ENCODE measurements around the gene TENT4A.

Gene TENT4A

DNA sequence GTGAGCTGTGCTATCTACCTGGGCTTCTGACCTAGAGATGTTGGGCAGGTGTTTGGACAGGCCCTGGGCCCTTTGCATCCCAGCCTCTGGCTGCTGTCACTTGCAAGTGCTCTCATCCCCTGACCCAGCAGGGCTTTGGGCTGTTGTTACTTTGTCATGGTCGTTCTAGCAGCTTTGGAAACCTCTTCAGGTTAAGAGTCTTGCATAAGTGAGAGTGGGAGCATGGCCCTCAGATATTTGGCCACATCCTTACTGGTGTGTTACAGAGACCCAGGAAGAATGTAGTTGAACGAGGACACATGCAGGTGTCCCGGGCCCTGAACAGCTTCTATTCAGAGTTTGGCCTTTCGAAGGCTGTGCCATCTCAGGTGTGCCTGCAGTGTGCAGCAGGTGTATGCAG, 4.5 kb downstream of the TENT4A start:
- Histone ChIP-seq H3K27ac (no peak overlapping the region), H4K20me1 (peaks cover 80 to 87% (median 86%) of the 10 kb centered on the region in 11 experiments), H3K36me3 (peaks cover 4 to 50% (median 32%) of the 10 kb centered on the region in 11 experiments; a peak in 17 of 22 replicates), H3K4me1 (peaks cover 71 to 79% (median 75%) of the 10 kb centered on the region in 10 experiments), H3K9me3 (replicated peaks in 1 of 11) (no peaks in the 10 kb centered on the region), H3K4me2 (peak overlapping the region; percentile 91 to 99 (median 95)), H3K4me3 (no peak overlapping the region), H3K9ac (peak overlapping the region in 4 of 11 experiments; percentile 7 to 94 (median 91); a peak in 3 of 22 replicates), H3K27me3 (no peaks in the 10 kb centered on the region)
- no peak for TF ChIP-seq Cebpa-rat (IDR thresholded peaks at IDR 0.05)

DNA sequence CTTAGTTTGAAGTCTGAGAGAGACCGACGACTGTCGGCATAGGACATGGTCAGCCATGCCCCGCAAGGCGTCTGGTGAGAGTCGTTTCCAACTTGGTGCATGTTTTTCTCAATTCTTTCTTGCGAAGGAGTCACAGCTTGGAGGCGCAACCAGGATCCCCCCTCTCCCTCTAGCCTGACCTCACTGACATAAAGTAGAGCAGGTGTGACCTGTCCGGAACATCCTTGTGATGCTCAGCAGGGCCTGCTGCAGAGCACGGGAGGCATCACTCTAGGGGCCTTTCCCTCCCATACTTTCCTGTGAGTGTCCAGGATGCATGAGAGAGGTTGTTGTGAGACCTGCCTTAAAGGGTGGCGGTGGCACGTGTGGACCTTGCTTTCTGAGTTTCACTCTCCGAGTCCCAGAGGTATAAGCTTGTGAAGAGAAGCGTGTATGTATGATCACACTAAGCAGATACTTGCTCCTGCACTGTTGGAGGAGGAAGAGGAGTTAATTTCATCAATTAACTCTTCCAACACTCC, 5.0 kb downstream of the TENT4A start:
- H3K36me3 ChIP-seq: peaks cover 7 to 53% (median 32%) of the 10 kb centered on the region in 11 experiments; a peak in 17 of 22 replicates
- H3K4me3 ChIP-seq: no peak overlapping the region
- no peaks in the 10 kb centered on the region for H3K27me3 ChIP-seq
- peaks cover 76 to 85% (median 81%) of the 10 kb centered on the region in 10 experiments for H3K4me1 ChIP-seq
- H3K27ac ChIP-seq: no peak overlapping the region
- H4K20me1 ChIP-seq: peaks cover 85 to 92% (median 92%) of the 10 kb centered on the region in 11 experiments
- 0 out of 22 replicates have a peak overlapping the region, but pooled peaks of 2 of the 11 experiments have one; percentile 15 to 90 for H3K9ac ChIP-seq
- no peak for TF ChIP-seq Cebpa-rat (IDR thresholded peaks at IDR 0.05)
- H3K4me2 ChIP-seq: peak overlapping the region; percentile 91 to 99 (median 95)
- no peaks in the 10 kb centered on the region for H3K9me3 ChIP-seq (replicated peaks in 1 of 11)

DNA sequence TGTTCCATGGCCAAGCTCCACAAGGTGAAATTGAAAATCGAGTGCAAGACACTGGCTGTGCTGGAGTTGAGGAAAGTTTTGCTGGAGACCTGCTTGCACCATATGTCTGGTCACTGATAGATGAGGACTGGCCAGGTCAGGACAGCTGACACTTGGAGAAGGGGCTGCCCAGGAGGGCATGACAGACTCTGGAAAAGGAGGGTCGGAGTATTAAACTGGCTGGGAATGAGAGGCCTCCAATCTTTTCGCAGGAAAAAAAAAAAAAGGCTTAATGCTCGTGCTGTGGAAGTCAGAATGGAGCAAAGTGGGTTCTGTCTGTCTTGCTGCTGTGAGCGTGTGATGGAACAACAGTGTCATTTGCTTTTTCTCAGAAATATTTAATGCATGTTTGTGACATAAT, 5.5 kb downstream of the TENT4A start:
- H3K27me3 ChIP-seq: no peaks in the 10 kb centered on the region
- H3K27ac ChIP-seq: no peak overlapping the region
- no peak overlapping the region for H3K4me3 ChIP-seq
- H4K20me1 ChIP-seq: peaks cover 90 to 97% (median 97%) of the 10 kb centered on the region in 11 experiments
- H3K9me3 ChIP-seq (replicated peaks in 1 of 11): no peaks in the 10 kb centered on the region
- no peak overlapping the region for H3K9ac ChIP-seq
- H3K4me2 ChIP-seq: peak overlapping the region; percentile 91 to 99 (median 95); a peak in 21 of 22 replicates
- TF ChIP-seq Cebpa-rat (IDR thresholded peaks at IDR 0.05): no peak
- peaks cover 9 to 58% (median 33%) of the 10 kb centered on the region in 11 experiments; a peak in 17 of 22 replicates for H3K36me3 ChIP-seq
- H3K4me1 ChIP-seq: peaks cover 81 to 90% (median 86%) of the 10 kb centered on the region in 10 experiments

DNA sequence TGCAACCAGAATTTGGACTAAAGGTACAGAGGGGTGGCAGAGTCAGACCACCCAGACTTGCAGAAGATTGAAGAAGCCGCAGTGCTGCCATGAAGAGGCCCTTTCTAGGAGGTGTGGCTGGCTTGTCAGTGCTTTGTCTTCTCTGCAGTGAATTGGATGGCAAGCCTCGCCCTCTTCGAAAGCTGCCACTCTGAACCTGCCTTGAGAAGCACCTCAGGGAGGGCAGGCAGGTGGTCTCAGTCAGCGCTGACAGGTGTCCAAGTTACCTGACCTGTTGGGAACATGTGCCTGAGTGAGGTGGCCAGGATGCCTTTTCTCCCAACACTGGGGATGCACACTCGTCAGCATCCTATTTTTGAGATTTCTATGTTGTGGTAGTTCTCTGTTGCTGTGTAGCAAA, 6.2 kb downstream of the TENT4A start:
- Histone ChIP-seq H3K27me3 (no peaks in the 10 kb centered on the region), H3K9ac (peak overlapping the region in 2 of 11 experiments; percentile 4 to 34; a peak in 1 of 22 replicates), H3K9me3 (replicated peaks in 1 of 11) (no peaks in the 10 kb centered on the region), H3K4me2 (peak overlapping the region; percentile 26 to 99 (median 86); a peak in 21 of 22 replicates), H4K20me1 (peaks cover 97 to 100% (median 100%) of the 10 kb centered on the region in 11 experiments), H3K27ac (no peak overlapping the region), H3K36me3 (peaks cover 9 to 65% (median 40%) of the 10 kb centered on the region in 11 experiments; a peak in 19 of 22 replicates), H3K4me3 (no peak overlapping the region), H3K4me1 (peaks cover 85 to 97% (median 92%) of the 10 kb centered on the region in 10 experiments)
- TF ChIP-seq Cebpa-rat (IDR thresholded peaks at IDR 0.05): no peak

DNA sequence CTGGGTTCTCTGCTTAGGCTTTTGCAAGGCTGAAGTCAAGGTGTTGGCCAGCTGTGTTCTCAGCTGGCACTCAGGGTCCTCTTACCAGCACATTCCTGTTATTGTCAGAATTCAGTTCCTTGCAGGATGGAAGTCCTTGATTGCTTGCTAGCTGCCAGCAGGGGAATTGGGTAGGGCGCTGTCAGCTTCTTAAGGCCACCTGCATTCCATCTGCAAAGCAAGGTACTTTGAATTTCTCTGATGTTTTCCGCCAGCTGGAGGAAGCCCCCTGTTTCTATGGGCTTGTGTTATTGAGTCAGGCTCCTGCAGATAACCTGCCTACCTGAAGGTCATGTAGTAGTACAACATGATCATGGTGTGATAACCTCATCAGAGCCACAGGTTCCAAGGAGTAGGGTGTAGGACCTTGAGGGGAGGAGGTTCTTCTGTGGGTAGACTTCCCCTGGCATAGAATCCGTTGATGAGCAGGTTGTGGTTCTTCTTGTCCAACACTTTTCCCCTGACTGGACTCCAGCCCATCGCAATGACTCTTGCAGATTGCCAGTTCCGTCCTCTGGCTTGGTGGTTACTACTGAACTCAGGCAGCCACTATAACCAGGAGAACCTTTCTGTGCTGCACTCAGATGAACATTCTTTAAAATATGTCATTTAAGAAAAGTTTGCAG, 6.8 kb downstream of the TENT4A start:
- no peak overlapping the region for H3K4me3 ChIP-seq
- H3K4me1 ChIP-seq: peaks cover 88 to 100% (median 99%) of the 10 kb centered on the region in 10 experiments
- H3K9ac ChIP-seq: 0 out of 22 replicates have a peak overlapping the region, but pooled peaks of 2 of the 11 experiments have one; percentile 4 to 34
- H3K27me3 ChIP-seq: no peaks in the 10 kb centered on the region
- H3K4me2 ChIP-seq: peak overlapping the region; percentile 26 to 99 (median 86)
- no peak overlapping the region for H3K27ac ChIP-seq
- no peak for TF ChIP-seq Cebpa-rat (IDR thresholded peaks at IDR 0.05)
- H3K36me3 ChIP-seq: peaks cover 13 to 71% (median 45%) of the 10 kb centered on the region in 11 experiments; a peak in 19 of 22 replicates
- no peaks in the 10 kb centered on the region for H3K9me3 ChIP-seq (replicated peaks in 1 of 11)
- peaks cover 98 to 100% (median 100%) of the 10 kb centered on the region in 11 experiments for H4K20me1 ChIP-seq

DNA sequence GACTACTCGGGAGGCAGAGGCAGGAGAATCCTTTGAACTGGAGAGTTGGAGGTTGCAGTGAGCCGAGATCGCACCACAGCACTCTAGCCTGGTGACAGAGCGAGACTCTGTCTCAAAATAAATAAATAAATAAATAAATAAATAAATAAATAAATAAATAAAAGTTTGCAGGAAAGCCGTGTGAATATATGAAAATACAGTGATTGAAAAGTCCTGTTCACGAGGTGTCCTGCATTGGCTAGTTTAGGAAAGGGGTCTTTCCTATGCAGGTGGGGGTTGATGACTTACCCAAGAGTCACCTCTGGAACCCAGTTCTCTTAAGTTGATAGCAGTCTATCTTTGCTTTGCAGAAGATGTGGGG, 7.3 kb downstream of the TENT4A start:
- no peak overlapping the region for H3K27ac ChIP-seq
- no peak overlapping the region for H3K4me3 ChIP-seq
- H3K4me2 ChIP-seq: peak overlapping the region; percentile 57 to 99 (median 86)
- no peaks in the 10 kb centered on the region for H3K27me3 ChIP-seq
- no peak for TF ChIP-seq Cebpa-rat (IDR thresholded peaks at IDR 0.05)
- H3K36me3 ChIP-seq: peaks cover 13 to 77% (median 48%) of the 10 kb centered on the region in 11 experiments; a peak in 19 of 22 replicates
- peaks cover 87 to 100% (median 99%) of the 10 kb centered on the region in 10 experiments for H3K4me1 ChIP-seq
- H3K9me3 ChIP-seq (replicated peaks in 1 of 11): no peaks in the 10 kb centered on the region
- H3K9ac ChIP-seq: peak overlapping the region in 2 of 11 experiments; percentile 7 to 20; a peak in 1 of 22 replicates
- peaks cover 97 to 100% (median 100%) of the 10 kb centered on the region in 11 experiments for H4K20me1 ChIP-seq

DNA sequence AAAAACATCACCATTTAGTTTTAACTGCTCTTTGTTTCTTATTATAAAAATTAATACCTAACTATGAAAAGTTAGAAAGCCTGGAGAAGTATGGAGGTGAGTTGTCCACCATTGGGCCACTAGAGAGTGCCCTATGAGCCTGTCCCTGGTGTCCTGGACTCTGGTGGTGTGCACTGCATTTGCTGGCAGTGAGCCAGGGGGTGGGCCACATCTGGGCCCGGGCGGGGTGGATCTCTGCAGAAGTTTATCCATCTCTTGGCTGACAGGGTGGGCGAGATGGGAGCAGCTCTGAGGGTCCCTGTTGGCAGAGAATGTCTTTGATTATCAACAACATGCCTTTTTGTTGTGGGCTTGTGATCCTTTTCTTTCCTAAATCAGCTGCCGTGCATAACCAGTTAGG, 8.2 kb downstream of the TENT4A start:
- Histone ChIP-seq H3K27ac (peak overlapping the region; percentile 43 to 71 (median 62); a peak in 18 of 22 replicates), H3K9ac (peak overlapping the region in 10 of 11 experiments; percentile 49 to 71 (median 60); a peak in 17 of 22 replicates), H3K4me1 (peaks cover 87 to 100% (median 99%) of the 10 kb centered on the region in 10 experiments), H3K4me3 (peak overlapping the region in 8 of 10 experiments; percentile 23 to 59 (median 44); a peak in 10 of 20 replicates), H3K9me3 (replicated peaks in 1 of 11) (no peaks in the 10 kb centered on the region), H3K27me3 (no peaks in the 10 kb centered on the region), H3K4me2 (peak overlapping the region; percentile 57 to 99 (median 86)), H4K20me1 (peaks cover 97 to 100% (median 100%) of the 10 kb centered on the region in 11 experiments), H3K36me3 (peaks cover 20 to 75% (median 48%) of the 10 kb centered on the region in 11 experiments; a peak in 20 of 22 replicates)
- TF ChIP-seq Cebpa-rat (IDR thresholded peaks at IDR 0.05): no peak

DNA sequence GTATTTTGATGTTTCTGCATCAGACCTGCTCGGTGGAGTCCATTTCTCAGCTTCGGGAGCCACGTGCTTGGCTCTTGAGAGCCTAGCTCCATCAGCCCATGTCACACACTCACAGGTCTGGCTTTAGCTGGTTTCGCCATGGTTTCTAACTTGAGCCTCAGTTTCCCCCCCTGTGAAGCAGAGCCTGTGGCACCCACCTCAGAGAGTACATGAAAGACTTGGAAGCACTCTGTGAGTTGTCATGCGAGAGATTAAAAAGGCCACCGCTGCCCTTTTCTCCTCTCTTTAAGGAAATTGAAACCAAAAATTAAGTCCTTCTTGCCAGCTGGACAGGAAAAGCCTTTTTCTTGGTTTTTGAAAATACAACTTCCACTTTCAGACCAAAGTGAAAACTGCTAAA, 8.8 kb downstream of the TENT4A start:
- Histone ChIP-seq H3K27me3 (no peaks in the 10 kb centered on the region), H3K4me1 (peaks cover 87 to 100% (median 99%) of the 10 kb centered on the region in 10 experiments), H3K9ac (peak overlapping the region; percentile 49 to 71 (median 60); a peak in 20 of 22 replicates), H4K20me1 (peaks cover 97 to 100% (median 100%) of the 10 kb centered on the region in 11 experiments), H3K36me3 (peaks cover 21 to 69% (median 43%) of the 10 kb centered on the region in 11 experiments; a peak in 20 of 22 replicates), H3K4me3 (peak overlapping the region in 8 of 10 experiments; percentile 23 to 59 (median 44); a peak in 14 of 20 replicates), H3K27ac (peak overlapping the region; percentile 43 to 71 (median 62); a peak in 21 of 22 replicates), H3K4me2 (peak overlapping the region; percentile 57 to 99 (median 86)), H3K9me3 (replicated peaks in 1 of 11) (no peaks in the 10 kb centered on the region)
- TF ChIP-seq Cebpa-rat (IDR thresholded peaks at IDR 0.05): no peak
